GM18873 (cell line): Measurements from ENCODE around the gene TMEM88.
"Not testable (repeated sequence)": the region's sequence is repeated elsewhere in the genome, so short reads cannot be mapped to it uniquely, and the experiment has no call there.

Experiments used
- ATAC-seq: cut with Tn5 transposase; IDR thresholded peaks from one replicate; pipeline ENCODE4 v1.9.1; 2021; ENCODE audit warnings: mild to moderate bottlenecking, moderate library complexity, moderate number of reproducible peaks; ENCODE audit not compliant: unreplicated experiment, low FRiP score

TMEM88 gene

DNA sequence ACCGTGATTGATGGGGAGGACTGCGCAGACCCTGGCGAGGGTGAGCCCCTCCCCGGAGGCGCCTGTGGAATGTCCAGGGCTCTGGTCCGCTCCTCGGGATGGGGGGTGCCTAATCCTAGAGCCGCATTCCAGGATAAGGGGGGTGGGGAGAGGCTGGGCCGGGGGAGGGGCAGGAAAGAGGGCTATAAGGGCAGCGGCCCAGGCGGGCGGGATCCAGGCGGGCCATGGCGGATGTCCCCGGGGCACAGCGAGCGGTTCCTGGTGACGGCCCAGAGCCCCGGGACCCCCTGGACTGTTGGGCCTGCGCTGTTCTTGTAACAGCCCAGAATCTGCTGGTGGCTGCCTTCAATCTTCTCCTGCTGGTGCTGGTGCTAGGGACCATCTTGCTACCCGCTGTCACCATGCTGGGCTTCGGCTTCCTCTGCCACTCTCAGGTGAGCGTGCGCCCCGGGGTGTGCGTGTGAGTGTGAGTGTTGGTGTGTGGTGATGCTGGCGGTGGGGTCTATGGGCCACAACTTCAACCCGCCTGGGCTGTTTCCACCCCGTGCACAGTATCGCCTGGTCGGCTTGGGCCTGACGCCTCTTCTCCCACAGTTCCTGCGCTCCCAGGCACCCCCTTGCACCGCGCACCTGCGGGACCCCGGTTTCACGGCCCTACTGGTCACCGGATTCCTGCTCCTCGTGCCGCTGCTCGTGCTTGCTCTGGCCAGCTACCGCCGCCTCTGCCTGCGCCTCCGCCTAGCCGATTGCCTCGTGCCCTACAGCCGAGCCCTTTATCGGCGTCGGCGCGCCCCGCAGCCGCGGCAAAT is at the start of gene TMEM88:
Gene TMEM88 (plus strand): TSS at position 216 of the 809 bp plus-strand sequence. CDS start 9 bp downstream, at position 225.
- ATAC-seq: no peak

GRCh38 chr17:7806587-7806986 is 48.3 kb upstream of the TMEM88 start:
- no peak for ATAC-seq

GRCh38 chr17:7807206-7807605 is 47.7 kb upstream of the TMEM88 start:
- ATAC-seq: no peak

- no peak for ATAC-seq
Observed at GRCh38 chr17:7809086-7809790, 45.6 kb upstream of the TMEM88 start.

- not testable (repeated sequence) for ATAC-seq
Observed at GRCh38 chr17:7809791-7810343, 45.0 kb upstream of the TMEM88 start.

- ATAC-seq: no peak
Observed at GRCh38 chr17:7811251-7811650, 43.6 kb upstream of the TMEM88 start.

DNA sequence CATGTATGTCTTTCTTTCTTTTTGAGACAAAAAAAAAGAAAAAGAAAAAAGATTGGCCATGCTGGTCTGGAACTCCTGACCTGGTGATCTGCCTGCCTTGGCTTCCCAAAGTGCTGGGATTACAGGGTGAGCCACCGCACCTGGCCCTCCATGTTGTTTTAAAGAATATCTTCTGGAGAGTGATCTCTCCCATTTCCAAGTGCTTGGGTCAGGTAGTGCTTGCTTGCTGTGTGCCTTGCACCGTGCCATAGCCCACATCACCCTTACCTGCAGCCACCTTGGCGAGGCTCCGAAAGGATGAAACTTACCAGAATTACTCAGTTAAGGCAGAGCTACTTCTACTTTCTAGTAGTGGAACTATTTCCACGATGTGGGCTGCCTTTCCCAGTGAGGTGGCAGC is 39.9 kb upstream of the TMEM88 start:
- ATAC-seq: no peak

DNA sequence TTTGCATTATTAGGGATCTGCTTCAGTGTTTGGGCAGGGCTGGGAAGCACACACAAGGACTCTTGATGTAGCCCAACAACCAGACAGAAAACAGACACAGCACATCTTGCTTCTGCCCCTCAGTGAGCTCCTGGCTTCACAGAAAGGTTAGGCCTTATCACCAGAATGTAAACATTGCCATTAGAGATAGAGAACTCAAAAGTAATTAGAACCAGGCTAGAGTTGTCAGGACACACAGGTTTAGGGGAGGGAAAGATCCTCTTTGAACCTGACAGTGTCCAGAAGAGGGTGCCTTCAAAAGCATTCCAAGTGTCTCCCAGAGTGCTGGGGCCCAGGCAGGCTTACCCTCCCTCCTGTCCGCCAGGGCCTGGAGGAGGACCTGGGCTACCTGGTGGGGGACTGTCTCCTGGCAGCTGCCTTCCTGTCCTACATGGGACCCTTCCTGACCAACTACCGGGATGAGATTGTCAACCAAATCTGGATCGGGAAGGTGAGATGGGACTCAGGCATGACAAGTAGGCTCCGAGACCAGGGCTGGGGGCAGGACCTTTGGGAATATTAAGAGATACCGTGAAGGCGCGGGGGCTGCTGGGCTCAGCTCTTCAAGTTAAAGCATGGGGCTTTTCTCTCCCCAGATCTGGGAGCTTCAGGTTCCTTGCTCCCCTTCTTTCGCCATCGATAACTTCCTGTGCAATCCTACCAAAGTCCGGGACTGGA is 37.8 kb upstream of the TMEM88 start:
- ATAC-seq: no peak

- ATAC-seq: no peak
Observed at GRCh38 chr17:7817643-7817964, 37.3 kb upstream of the TMEM88 start.

- no peak for ATAC-seq
Observed at GRCh38 chr17:7818026-7818425, 36.8 kb upstream of the TMEM88 start.

GRCh38 chr17:7818746-7819645 is 35.9 kb upstream of the TMEM88 start:
- no peak for ATAC-seq

DNA sequence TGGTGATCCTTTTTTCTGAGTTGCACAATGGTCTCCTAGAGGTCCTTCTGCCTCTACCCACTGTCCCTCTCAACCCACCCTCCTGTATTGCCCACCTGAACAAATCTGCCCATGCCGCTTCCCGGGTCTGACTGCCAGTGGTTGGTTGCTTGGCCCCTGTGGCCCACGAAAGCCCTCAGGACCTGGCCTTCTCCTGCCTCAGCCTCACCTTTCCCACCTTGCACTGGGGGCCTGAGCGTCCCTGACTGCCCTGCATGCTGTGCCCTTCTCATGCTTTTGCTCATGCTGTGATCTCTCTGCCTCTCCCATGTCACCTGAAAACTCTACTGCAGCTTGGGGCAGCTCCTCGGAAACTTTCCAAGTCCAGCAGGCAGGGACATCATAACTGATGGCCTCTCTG is 34.6 kb upstream of the TMEM88 start:
- ATAC-seq: no peak

DNA sequence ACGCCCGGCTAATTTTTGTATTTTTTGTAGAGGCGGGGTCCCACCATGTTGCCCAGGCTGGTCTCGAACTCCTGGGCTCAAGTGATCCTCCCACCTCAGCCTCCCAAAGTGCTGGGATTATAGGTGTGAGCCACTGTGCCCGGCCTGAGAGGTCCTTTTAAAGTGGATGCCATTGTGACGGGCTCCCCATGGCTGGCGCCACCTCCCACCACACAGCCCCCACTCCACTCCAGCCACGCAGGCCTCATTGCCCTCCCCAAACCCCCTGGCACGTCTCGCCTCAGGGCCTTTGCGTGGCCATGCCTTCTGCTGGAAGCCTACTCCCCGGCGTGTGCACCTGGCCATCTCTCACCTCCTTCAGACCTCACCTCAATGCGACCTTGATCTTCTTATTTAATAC is 32.7 kb upstream of the TMEM88 start:
- ATAC-seq: no peak

- no peak for ATAC-seq
Observed at GRCh38 chr17:7823581-7824001, 31.3 kb upstream of the TMEM88 start.

DNA sequence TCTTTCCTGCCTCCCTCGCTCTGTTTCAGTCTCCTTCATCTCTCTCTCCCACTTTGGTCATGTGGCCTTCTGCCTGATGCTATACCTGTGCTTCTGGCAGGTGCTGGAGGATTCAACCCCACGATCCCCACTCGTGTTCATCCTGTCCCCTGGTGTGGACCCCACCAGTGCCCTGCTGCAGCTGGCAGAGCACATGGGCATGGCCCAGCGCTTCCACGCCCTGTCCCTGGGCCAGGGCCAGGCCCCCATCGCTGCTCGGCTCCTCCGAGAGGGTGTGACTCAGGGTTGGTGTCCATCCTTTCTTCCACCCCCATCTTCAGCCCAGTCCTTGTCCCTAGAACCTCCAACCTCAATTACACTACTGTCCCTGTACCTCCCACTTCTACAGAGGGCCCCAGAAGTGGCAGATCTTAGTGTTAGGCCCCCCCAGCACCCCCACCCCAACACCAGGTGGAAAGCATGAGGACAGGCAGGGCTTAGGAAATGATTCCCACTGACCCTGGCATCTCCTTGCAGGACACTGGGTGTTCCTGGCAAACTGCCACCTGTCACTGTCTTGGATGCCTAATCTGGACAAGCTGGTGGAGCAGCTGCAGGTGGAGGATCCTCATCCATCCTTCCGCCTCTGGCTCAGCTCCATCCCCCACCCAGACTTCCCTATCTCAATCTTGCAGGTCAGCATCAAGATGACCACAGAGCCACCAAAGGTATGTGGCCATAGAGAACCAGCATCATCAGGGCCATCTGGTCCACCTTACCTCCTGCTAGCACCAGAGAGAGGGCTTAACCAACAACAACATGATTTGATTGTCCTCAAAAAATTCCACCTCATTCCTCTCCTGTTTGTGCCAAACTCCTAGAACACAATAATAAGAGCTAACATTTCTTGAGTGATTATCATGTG is 30.6 kb upstream of the TMEM88 start:
- ATAC-seq: no peak

- no peak for ATAC-seq
Observed at GRCh38 chr17:7825206-7825990, 29.5 kb upstream of the TMEM88 start.

DNA sequence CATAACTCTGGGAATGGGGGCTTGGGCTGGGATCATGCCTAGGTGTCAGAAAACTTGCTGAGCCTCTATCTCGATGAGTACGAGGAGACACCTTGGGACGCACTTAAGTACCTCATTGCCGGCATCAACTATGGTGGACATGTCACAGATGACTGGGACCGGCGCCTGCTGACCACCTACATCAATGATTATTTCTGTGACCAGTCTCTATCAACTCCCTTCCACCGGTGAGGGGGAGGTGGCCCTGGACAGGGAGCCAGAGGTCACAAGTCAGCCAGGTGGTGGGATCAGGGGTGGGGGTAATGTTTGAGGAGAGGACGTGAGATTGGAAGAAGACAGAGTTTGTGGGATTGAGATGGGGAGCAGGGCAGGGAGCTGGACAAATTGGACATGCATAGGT is 24.2 kb upstream of the TMEM88 start:
- ATAC-seq: no peak

GRCh38 chr17:7831233-7831632 is 23.6 kb upstream of the TMEM88 start:
- no peak for ATAC-seq
